Measurements from ENCODE around the gene FAT2.
"Not testable (repeated sequence)": the region's sequence is repeated elsewhere in the genome, so short reads cannot be mapped to it uniquely, and the experiment has no call there.

The FAT2 gene

DNA sequence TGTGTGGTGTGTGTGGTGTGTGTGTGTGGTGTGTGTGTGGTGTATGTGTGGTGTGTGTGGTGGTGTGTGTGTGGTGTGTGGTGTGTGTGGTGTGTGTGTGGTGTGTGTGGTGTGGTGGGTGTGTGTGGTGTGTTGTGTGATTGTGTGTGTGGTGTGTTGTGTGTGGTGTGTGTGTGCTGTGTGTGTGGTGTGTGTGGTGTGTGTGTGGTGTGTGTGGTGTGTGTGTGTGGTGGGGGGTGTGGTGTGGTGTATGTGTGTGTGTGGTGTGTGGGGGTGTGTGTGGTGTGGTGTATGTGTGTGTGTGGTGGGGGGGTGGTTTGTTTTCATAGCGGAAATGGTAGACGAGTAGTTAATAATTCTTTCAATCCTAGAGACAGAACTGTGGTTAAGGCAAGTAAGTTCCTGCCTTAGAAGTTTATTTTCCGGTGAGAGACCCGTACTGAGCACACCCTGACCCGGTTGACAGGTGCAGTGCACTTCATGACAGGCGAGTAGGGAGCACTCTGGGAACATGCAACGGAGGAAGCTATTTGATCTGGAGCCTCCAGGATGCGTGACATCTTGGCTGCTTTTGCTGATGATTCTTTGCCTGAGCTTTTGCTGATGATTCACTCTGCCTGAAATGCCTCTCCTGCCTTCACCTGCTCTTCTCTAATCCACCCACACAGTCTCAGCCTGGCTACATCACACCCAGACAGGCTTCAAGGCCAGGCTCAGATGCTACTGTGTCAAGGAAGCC, 21.7 kb upstream of the FAT2 start:
- DNase-seq (ENCODE audit: low read depth, low spot score) = no peak

GRCh38 chr5:151611127-151611775, 20.1 kb upstream of the FAT2 start:
- no peak for DNase-seq (ENCODE audit: low read depth, low spot score)

GRCh38 chr5:151608522-151608921, 17.4 kb upstream of the FAT2 start:
- no peak for DNase-seq (ENCODE audit: low read depth, low spot score)

DNA sequence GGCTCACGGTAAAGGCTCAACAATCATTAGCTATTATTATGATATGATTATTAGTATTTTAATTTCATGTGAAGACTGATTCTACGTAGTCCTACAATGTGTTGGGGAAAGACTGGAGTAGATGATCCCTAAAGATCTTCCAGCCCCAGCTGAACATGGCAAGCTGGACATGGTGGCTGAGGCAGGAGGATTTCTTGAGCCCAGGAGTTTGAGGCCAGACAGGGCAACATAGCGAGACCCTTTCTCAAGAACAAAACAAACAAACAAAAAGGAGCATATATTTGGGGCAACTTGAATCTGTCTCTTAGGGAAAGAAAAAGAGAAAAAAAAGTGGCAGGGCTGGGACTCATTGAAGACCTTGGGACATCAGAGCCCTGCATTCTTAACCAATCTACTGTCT, 16.2 kb upstream of the FAT2 start:
- no peak for DNase-seq (ENCODE audit: low read depth, low spot score)

DNA sequence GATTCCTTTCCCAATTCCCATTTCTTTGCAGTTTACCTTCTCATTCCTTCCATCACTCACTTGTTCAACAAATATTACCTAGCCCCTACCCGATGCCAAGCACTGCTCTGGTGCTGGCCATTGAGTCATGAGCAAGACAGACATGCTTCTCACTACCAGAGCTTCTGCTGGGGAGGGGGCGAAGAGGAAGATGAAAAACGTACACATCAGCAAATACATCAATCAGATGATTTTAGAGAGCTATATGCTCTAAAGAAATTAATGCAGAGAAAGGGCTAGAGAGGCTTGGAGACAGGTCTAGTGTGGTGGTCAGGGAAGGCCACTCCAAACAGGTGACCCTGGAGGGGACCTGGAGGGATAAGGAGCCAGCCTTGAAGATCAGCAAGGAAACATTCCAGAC, 14.4 kb upstream of the FAT2 start:
- DNase-seq (ENCODE audit: low read depth, low spot score) = no peak

GRCh38 chr5:151602806-151603205, 11.7 kb upstream of the FAT2 start:
- no peak for DNase-seq (ENCODE audit: low read depth, low spot score)

- DNase-seq (ENCODE audit: low read depth, low spot score) = no peak
Measured at GRCh38 chr5:151601391-151601790, 10.3 kb upstream of the FAT2 start.

DNA sequence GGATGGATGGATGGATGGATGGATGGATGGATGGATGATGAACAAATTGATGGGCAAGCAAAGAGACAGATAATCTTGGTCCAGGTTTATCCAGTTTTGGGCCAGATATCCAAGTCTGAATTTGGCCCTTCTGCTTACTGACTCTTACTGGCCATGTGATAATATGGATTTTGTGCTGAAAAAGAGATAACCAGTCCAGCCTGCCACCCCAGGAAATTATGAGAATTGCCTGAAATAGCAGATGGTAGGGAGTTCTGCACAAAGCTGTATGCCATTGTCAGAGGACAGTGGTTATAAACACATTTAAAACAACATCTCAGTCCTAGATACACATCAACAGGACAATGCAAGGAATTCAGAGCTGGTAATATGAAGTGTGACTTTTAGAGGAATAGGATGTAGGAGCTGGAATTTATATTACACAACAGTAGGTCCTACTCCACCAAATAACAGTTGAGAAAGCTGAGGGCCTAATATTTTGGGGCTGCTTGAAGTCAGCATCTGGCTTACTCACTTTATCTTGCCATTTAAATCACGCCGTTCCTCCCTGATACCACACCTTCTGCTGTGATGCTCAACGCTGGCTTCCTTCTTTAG, 9.0 kb upstream of the FAT2 start:
- DNase-seq (ENCODE audit: low read depth, low spot score) = no peak

DNA sequence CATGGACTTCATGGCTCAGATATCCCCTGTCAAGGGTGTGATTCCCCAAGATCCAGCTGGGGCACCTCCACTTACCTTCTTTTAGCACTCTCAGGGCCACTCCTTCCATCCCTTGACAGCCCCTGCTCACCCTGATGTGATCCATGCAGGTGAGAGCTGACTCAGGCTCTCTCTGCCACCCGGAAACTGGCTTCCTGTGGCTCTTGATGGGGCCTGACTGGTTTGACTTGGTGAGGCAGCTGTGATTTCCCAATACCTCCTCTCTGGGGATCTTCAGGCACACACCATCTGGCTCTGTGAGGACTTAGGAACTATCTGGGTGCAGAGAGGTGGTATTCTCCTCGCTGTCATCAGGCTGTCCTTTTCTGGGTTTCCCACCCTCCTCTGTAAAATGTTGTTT, 7.9 kb upstream of the FAT2 start:
- no peak for DNase-seq (ENCODE audit: low read depth, low spot score)

DNA sequence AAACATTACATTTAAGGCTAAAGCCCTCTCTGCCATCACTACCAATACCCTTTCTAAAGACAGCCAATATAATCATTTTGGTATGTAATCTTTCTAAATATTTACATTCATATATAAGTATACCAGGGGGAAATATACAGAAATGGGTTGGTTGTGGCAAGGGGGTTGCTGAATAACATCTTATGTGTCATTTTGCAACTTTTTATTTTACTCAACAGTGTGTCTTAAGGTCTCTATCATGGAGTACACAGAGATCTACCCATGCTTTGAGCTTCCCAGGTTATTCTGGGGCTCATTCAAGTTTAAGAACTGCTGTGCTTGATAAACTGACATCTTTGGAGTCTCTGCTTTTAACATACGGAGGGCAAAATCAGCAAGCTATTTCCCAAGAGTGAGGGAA, 7.4 kb upstream of the FAT2 start:
- no peak for DNase-seq (ENCODE audit: low read depth, low spot score)

DNA sequence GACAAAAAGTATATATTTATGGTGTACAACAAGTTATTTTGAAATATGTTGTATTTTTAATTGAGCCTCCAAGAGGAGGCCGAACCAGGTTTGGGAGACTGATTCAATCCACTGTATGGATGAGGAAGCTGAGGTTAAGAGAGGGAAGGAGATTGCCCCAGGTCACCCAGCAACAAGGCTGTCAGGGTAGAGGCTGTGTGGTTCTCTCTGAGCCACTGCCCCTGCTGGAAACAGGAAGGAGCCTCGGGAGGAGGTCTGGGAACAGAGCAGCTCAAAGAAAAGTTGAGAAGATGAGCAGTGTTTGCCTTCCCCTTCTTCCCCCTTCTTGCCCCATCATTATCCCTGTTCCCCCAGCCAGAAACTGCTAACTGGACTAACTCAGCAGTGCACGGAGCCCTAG, 6.6 kb upstream of the FAT2 start:
- DNase-seq (ENCODE audit: low read depth, low spot score) = no peak

GRCh38 chr5:151596828-151597539, 5.9 kb upstream of the FAT2 start:
- DNase-seq (ENCODE audit: low read depth, low spot score) = no peak

- no peak for DNase-seq (ENCODE audit: low read depth, low spot score)
Measured at GRCh38 chr5:151595411-151595826, 4.3 kb upstream of the FAT2 start.

- peak; percentile 54 for DNase-seq (ENCODE audit: low read depth, low spot score)
Measured at GRCh38 chr5:151592855-151593408, 1.8 kb upstream of the FAT2 start.

- DNase-seq (ENCODE audit: low read depth, low spot score) = no peak
Measured at GRCh38 chr5:151589878-151590570, 1.1 kb downstream of the FAT2 start.

DNA sequence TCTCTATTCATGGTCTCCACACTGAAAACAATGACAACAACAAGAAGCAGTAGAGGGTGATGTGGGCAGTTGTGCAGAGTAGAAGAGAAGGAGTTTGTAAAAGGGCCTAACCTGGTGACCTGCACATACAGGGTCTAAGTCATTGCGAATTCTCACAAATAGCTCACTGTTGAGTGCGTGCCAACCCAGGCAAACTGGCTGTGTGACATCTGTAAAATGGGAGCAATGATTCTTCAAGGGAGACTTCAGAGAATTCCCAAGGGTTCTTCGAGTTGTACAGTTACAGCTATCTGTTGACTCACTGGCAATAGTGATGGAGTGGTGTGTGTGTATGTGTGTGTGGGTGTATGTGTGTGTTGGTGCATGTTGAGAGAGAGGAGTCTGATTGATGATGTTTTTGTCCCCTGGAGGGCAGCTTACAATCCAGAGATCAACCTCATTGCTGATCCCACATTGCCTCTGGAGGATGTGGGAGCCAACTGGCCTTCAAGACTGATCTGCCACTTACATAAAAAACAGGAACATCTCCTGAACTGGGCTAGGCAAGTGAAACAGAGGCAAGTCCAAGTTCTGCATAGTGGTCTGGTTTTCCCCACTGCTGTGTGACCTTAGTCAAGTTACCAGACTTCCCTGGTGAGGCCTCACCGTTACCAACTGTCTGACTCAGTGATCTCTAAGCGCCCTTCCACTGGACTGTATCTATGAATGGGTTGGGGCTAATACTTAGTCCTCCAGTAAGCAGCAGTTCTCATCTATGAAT, 3.2 kb downstream of the FAT2 start:
- no peak for DNase-seq (ENCODE audit: low read depth, low spot score)

GRCh38 chr5:151585970-151586369, 5.2 kb downstream of the FAT2 start:
- no peak for DNase-seq (ENCODE audit: low read depth, low spot score)

GRCh38 chr5:151585344-151585743, 5.8 kb downstream of the FAT2 start:
- not testable (repeated sequence) for DNase-seq (ENCODE audit: low read depth, low spot score)

DNA sequence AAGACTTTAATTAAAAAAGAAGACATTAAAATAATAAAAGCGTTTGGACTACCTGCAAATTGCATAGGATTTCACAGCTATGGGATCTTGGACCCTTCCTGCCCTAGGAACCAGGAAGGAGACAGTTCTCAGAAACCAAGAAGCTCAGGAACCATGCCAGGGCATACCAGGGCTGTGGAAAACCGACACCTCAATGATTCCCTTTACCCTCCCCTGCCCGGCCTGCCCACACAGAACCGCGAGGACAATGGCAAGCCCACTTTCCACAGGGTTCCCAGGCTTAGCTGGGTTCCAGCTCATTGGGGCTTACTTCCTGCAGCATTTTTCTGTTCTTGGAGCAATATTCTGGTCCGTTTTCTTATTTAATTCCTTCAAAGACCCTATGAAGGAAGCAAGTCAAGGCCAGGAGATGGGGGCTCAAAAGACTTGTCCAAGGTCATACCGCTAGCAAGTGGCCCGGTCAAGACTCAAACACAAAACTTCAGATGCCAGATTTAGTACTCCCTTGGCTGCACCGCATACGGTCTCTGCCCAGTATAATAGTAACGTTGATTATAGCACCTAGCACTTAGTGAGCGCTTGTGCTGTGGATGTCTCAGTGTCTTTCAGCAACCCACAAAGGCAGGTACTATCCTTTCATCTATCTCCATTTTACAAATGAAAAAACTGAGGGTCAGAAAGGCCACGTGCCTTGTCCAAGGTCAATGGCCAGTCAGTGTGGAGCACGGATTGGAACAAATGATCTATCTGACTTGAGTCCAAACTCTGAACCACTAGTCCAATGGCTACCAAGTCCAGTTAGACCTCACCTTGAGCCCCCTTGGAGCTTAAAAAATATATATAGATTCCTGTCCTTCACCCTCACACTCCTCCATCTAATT, 6.8 kb downstream of the FAT2 start:
- no peak for DNase-seq (ENCODE audit: low read depth, low spot score)

All from smooth muscle cell of the brain vasculature (primary cell).